GM08714 (cell line): Measurements from ENCODE around the gene C1orf53.
"Not testable (repeated sequence)": the region's sequence is repeated elsewhere in the genome, so short reads cannot be mapped to it uniquely, and the experiment has no call there.

ENCODE experiments used
- H3K4me3 ChIP-seq: fragments of 200-500 bp; sonication (Bioruptor generic); 2 replicates; pipeline ENCODE4 v1.5.1; 2014; ENCODE audit warnings: mild to moderate bottlenecking, low read length, inconsistent platforms
- ZNF274 ChIP-seq: IDR thresholded peaks from 2 replicates; pipeline ENCODE4 v1.6.1; 2012; ENCODE audit warnings: mild to moderate bottlenecking, low read depth, low read length

The C1orf53 gene

DNA sequence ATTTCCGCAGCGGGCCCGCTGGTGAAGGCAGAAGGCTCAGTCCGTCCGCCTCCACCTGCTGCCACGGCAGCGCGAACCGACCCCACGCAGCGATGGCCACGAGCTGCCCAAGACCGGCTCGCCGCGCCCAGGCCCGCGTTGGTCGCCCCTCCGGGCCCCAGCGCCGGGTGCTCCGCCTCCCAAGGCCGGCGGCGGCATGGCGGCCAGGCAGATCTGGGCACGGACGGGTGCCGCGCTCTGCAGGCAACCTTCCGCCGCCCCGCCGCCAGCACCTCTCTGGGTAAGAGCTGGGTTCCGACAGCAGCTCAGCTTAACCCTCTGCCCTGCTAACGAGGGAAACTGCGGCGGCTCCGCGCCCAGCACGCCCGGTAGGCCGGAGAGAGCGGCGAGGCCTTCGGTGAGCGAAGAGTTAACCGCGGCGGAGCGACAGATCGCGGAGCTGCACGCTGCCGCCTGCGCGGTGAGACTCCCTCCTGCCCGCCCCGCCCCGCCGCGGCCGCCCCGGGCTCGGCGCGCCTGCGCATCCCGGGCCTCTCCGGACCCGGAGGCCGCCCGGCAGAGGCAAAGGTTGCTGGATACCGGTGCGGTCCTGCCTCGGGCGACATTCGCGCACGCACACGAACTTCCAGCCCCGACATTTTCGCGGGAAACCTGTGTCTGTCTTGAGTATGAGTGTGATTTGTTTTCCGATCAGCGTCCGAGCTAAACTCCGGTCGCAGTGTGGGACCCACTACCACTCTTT is at the start of gene C1orf53:
TSS of gene C1orf53 (plus strand) at position 177 of the 742 bp plus-strand sequence. CDS start at position 197, 20 bp downstream.
- H3K4me3 ChIP-seq: peak within 1 kb of the TSS; percentile 67
- TF ChIP-seq ZNF274: no peak

DNA sequence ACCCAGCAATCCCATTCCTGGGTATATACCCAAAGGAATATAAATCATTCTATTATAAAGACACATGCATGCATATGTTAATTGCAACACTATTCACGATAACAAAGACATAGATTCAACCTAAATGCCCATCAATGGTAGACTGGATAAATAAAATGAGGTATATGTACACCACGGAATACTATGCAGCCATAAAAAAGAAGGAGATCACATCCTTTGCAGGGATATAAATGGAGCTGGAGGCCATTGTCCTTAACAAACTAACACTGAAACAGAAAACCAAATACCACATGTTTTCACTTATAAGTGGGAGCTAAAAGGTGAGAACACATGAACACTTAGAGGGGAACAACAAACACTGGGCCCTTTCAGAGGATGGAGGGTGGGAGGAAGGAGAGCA is 46.7 kb upstream of the C1orf53 start:
- not testable (repeated sequence) for H3K4me3 ChIP-seq

DNA sequence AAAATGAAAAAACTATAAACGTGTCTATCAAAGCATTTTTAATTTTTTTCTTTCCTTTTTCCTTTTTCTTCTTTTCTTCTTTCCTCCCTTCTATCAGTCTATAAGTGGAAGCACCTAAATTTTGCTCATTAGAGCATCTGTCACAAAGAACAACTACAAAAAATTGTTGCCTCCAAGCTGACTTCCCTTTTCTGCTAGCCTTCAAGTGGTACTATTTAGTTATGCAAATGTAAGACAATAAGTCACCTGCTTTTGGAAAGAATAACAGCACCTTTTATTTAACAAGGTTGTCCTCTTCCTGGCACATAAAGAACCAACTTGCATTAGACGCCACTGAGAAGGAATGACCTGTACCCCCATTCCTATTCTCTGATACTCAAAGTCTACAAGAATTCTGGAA is 45.0 kb upstream of the C1orf53 start:
- no peak overlapping the region for H3K4me3 ChIP-seq
- no peak for TF ChIP-seq ZNF274

DNA sequence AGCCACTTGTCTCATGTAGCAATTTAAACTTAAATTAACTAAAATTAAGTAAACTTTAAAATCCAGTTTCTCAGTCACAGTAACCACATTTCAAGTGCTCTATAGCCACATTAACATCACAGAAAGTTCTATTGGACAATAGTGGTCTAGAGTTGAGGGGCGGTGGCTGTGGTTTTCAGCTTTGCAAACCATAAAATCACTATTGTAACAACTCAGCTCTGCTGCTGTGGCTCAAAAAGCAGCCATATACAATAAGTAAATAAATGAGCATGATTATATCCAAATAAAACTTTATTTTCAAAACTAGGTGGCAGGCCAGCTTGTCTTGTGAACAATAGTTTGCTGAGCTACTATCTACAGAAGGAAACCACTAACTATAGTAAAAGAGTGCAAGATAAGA is 43.4 kb upstream of the C1orf53 start:
- no peak overlapping the region for H3K4me3 ChIP-seq
- TF ChIP-seq ZNF274: no peak

DNA sequence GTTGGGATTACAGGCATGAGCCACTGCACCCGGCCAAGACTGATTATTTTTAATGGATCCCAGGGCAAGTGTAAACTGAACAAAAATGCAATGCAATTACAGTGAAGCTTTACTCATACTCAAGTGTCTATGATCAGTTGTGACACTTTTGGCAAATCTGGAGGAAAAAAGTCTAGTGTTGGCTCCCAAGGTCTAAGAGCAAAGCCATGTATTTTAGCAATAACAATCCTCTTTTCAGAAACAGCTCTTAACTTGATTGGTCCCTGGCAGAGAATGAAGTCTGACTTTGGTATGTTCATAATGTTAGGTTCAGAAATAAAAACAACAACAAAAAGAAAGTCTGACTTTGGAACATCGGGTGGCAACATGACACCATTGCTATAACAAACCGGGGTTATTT is 40.2 kb upstream of the C1orf53 start:
- no peak for TF ChIP-seq ZNF274
- H3K4me3 ChIP-seq: no peak overlapping the region

DNA sequence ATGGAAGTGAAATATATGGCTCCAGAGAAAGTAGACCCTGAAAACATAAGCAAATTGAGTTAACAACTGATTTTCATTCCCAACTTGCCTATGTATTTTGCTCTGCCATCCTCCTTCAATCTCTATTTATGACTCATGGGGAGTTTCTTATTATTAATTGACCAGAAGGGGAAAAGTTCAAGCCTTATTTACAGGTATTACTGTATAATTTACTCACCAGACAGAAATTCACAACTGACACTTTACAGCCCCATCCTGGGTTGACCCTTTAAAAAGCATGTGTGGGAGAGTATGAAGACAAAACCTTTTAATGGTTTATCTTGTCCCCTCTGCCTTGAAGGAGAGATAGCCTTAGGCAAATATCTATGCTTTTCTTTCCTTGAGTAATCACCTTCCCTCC is 39.8 kb upstream of the C1orf53 start:
- TF ChIP-seq ZNF274: no peak
- H3K4me3 ChIP-seq: no peak overlapping the region

DNA sequence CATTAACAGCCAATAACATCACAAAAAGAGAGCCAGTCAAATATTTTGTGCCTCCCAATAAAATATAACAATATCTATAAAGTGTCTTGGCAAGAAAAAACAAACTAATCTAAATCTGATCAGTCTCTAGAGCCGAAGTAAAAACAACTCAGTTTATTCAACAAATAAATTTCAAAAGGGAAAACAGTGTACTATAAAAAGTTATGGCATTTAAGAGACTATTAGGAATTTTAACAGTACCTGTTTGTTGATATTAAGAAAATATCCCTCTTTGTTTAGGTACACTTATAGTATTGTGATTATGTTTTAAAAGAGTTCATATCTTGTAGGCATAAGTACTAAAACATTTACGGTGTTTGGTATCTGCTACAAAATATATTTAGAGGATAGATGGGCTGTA is 36.6 kb upstream of the C1orf53 start:
- H3K4me3 ChIP-seq: no peak overlapping the region
- TF ChIP-seq ZNF274: no peak

DNA sequence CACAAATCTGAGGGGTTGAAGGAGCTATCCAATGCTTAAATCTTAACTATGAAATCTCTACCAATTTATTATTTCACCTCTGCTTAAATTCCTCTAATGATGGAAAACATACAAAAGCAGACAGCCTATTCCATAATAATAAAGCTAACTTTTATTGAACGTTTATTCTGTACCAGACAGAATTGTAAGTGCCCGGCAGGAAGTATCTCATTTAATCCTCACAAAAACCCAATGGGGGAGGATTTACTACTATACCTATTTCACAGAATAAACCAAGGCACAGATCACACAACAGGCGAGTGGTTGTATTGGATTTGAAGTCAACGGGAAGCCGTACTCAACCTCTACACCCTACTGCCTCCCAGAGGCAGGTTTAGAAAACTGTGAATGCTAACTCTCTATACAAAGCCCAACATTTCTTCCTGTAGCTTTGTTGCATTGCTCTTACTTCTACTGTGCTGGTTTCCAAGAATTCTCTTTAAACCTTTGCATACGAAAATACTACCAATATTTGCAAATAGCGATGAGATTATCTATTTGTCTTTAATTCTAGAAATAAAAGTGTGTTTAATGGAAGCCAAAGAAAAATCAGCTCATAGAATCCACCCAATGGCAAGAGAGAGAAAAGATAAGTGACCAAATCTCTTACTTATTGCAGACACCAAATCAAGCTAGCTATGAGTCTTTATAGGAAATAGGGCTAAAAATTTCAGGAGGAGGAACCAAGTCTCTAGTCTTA is 33.5 kb upstream of the C1orf53 start:
- no peak for TF ChIP-seq ZNF274
- H3K4me3 ChIP-seq: no peak overlapping the region

DNA sequence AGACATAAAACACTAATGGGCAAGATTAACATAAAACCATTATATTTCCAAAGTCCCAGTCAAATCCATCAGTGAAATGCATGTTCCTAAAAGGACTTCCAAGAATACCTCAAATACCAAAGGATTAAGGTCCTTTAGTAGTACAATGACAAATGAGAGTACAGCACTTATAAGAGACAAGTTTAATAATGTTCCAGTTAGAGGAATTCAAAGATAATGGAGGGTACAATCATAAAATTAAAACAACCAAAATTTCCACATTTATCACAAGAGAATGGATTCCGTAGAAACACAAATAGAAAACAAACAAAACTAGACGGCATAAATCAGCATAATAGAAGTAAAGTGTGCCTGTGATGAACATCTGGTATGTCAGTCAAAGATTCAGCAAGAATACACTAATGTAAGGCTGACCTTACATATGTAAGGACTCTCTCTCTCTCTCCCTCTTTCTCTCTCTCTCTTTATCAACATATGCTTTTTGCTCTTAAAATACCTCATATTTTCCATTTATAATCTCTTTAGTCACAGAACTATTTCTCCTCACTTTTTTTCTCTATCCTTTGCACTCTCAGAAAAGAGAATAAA is 32.8 kb upstream of the C1orf53 start:
- no peak for TF ChIP-seq ZNF274
- H3K4me3 ChIP-seq: no peak overlapping the region

DNA sequence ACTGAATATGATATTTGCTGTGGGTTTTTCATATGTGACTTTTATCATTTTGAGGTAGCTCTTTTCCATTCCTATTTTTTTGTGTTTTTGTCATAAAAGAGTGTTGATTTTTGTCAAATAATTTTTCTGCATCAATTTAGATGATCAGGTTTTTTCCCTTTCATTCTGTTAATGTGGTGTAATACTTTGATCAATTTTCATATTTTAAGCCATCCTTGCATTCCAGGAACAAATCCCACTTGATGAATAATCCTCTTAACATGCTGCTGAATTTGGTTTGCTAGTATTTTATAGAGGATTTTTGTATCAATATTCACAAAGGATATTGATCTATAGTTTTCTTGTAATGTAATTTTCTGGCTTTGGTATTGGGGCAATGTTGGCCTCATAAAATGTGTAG is 25.5 kb upstream of the C1orf53 start:
- H3K4me3 ChIP-seq: no peak overlapping the region
- no peak for TF ChIP-seq ZNF274

DNA sequence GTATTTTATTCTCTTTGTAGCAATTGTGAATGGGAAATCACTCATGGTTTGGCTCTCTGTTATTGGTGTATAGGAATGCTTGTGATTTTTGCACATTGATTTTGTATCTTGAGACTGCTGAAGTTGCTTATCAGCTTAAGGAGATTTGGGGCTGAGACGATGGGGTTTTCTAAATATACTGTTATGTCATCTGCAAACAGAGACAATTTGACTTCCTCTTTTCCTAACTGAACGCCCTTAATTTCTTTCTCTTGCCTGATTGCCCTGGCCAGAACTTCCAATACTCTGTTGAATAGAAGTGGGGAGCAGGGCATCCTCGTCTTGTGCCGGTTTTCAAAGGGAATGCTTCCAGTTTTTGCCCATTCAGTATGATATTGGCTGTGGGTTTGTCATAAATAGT is 22.0 kb upstream of the C1orf53 start:
- H3K4me3 ChIP-seq: not testable (repeated sequence)

DNA sequence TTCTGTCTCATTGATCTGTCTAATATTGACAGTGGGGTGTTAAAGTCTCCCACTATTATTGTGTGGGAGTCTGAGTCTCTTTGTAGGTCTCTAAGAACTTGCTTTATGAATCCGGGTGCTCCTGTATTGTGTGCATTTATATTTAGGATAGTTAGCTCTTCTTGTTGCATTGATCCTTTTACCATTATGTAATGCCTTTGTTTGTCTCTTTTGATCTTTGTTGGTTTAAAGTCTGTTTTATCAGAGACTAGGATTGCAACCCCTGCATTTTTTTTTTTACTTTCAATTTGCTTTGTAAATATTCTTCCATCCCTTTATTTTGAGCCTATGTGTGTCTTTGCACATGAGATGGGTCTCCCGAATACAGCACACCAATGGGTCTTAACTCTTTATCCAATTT is 20.2 kb upstream of the C1orf53 start:
- not testable (repeated sequence) for H3K4me3 ChIP-seq

DNA sequence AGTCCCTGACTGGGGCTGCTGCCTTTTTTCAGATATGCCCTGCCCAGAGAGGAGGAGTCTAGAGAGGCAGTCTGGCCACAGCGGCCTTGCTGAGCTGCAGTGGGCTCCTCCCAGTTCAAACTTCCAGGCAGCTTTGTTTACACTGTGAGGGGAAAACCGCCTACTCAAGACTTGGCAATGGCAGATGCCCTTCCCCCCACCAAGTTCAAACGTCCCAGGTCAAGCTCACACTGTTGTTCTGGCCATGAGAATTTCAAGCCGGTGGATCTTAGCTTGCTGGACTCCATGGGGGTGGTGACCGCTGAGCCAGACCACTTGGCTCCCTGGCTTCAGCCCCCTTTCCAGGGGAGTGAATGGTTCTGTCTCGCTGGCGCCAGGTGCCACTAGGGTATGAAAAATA is 18.3 kb upstream of the C1orf53 start:
- H3K4me3 ChIP-seq: no peak overlapping the region
- TF ChIP-seq ZNF274: no peak

DNA sequence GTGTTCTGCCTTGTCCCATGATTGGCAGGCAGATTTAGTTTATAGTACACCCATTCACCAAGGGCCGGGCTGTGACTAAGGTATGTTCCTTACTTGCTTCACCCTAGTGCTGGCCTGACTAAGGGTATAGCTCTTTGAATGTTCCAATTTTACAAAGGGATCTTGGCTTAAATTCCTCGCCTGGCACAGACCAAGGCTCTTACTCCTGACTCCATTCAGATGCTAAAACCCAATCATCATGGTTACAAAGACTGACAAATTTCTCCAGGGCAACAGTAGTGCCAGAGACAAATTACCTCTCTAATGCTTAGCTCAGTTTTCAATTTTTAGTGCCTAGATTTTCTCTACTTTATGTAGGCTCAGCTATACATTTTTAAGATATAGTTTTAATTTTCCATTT is 11.5 kb upstream of the C1orf53 start:
- H3K4me3 ChIP-seq: no peak overlapping the region
- TF ChIP-seq ZNF274: no peak

DNA sequence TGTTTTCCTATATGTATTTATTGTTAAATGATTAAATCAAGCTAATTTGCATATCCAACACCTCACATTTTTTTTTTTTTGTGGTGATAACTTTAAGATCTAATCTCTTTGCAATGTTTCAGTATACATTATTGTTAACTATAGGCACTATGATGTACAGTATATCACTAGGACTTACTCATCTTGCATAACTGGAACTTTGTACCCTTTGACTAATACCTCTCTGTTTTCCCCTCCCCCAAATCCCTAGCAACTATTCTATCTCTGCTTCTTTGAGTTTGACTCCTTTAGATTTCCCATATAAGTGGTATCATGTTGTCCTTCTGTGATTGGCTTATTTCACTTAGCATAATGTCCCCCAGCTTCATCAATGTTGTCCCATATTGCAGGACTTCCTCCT is 9.7 kb upstream of the C1orf53 start:
- TF ChIP-seq ZNF274: no peak
- no peak overlapping the region for H3K4me3 ChIP-seq
